ENCODE measurements around the gene ERCC6L. TPM values are rescaled to one million over a fixed set of nuclear protein-coding genes. Genes with fewer than 3 reads are reported as not detected.
A peak's percentile ranks its signal among the peaks of the same experiment; 100 is the strongest.
"Not testable (repeated sequence)": the region's sequence is repeated elsewhere in the genome, so short reads cannot be mapped to it uniquely, and the experiment has no call there.

The ERCC6L gene
- total RNA-seq, 4 donors from 2014 or later = 0.18 to 5.8 (median 0.65) TPM

GRCh38 chrX:72176981-72177380 is 61.8 kb downstream of the ERCC6L start:
- no peak overlapping the region for H3K4me3 ChIP-seq
- H3K27me3 ChIP-seq = no peaks in the 10 kb centered on the region
- H3K27ac ChIP-seq = no peak overlapping the region
- no peaks in the 10 kb centered on the region for H3K9me3 ChIP-seq
- TF ChIP-seq CTCF (IDR thresholded peaks at IDR 0.05) (no peak), POLR2A (IDR thresholded peaks at IDR 0.05) (no peak)
- no peaks in the 10 kb centered on the region for H3K4me1 ChIP-seq
- DNase-seq = no peak
- H3K36me3 ChIP-seq = no peaks in the 10 kb centered on the region

DNA sequence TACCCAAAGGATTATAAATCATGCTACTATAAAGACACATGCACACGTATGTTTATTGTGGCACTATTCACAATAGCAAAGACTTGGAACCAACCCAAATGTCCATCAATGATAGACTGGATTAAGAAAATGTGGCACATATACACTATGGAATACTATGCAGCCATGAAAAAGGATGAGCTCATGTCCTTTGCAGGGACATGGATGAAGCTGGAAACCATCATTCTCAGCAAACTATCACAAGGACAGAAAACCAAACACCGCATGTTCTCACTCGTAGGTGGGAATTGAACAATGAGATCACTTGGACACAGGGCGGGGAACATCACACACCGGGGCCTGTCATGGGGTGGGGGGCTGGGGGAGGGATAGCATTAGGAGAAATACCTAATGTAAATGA is 62.5 kb downstream of the ERCC6L start:
- H3K36me3 ChIP-seq, H3K27ac ChIP-seq, H3K4me3 ChIP-seq, H3K27me3 ChIP-seq, DNase-seq, H3K9me3 ChIP-seq, H3K4me1 ChIP-seq: not testable (repeated sequence)

- peak in 1 of 3 donors; percentile 47 for DNase-seq
- no peak overlapping the region for H3K27ac ChIP-seq
- H3K4me3 ChIP-seq = peak overlapping the region in 1 of 4 donors; percentile 8
- H3K4me1 ChIP-seq = no peaks in the 10 kb centered on the region
- H3K9me3 ChIP-seq = no peaks in the 10 kb centered on the region
- no peaks in the 10 kb centered on the region for H3K27me3 ChIP-seq
- TF ChIP-seq POLR2A (IDR thresholded peaks at IDR 0.05) (peak in 1 of 2 donors; percentile 16), CTCF (IDR thresholded peaks at IDR 0.05) (no peak)
- H3K36me3 ChIP-seq = no peaks in the 10 kb centered on the region
Observed at GRCh38 chrX:72169008-72169728, 69.7 kb downstream of the ERCC6L start.

GRCh38 chrX:72165551-72165950 is 73.3 kb downstream of the ERCC6L start:
- no peaks in the 10 kb centered on the region for H3K9me3 ChIP-seq
- TF ChIP-seq POLR2A (IDR thresholded peaks at IDR 0.05) (no peak), CTCF (IDR thresholded peaks at IDR 0.05) (no peak)
- no peak overlapping the region for H3K4me3 ChIP-seq
- H3K27me3 ChIP-seq = no peaks in the 10 kb centered on the region
- H3K36me3 ChIP-seq = no peaks in the 10 kb centered on the region
- H3K4me1 ChIP-seq = no peaks in the 10 kb centered on the region
- H3K27ac ChIP-seq = no peak overlapping the region
- DNase-seq = no peak

- TF ChIP-seq POLR2A (IDR thresholded peaks at IDR 0.05) (no peak), CTCF (IDR thresholded peaks at IDR 0.05) (no peak)
- no peaks in the 10 kb centered on the region for H3K4me1 ChIP-seq
- H3K4me3 ChIP-seq = no peak overlapping the region
- H3K27ac ChIP-seq = no peak overlapping the region
- no peak for DNase-seq
- H3K27me3 ChIP-seq = no peaks in the 10 kb centered on the region
- H3K9me3 ChIP-seq = no peaks in the 10 kb centered on the region
- H3K36me3 ChIP-seq = no peaks in the 10 kb centered on the region
Observed at GRCh38 chrX:72159769-72160168, 79.1 kb downstream of the ERCC6L start.

GRCh38 chrX:72158773-72159172 is 80.1 kb downstream of the ERCC6L start:
- TF ChIP-seq POLR2A (IDR thresholded peaks at IDR 0.05) (no peak), CTCF (IDR thresholded peaks at IDR 0.05) (no peak)
- DNase-seq = no peak
- Histone ChIP-seq H3K9me3 (no peaks in the 10 kb centered on the region), H3K27me3 (no peaks in the 10 kb centered on the region), H3K27ac (no peak overlapping the region), H3K4me3 (no peak overlapping the region), H3K36me3 (no peaks in the 10 kb centered on the region), H3K4me1 (no peaks in the 10 kb centered on the region)

Small RNA genes lying within 50 kb of the gene (small RNA-seq; reads per million reads assigned to genes)
- gene RF00019 = 0 reads per million in 2 donors

Other genes starting within 250 kb of the ERCC6L start
- 1 to 10 TPM in 3 of 4 donors, under 1 TPM in 1; 0.18 to 1.7 (median 1.4) TPM for gene RTL5, start 107.1 kb downstream of the ERCC6L start, total RNA-seq
- gene PIN4, start 57.3 kb downstream of the ERCC6L start, total RNA-seq = 10 to 100 TPM in 3 of 4 donors, 1 to 10 TPM in 1; 6.5 to 19.0 (median 11.3) TPM
- 100 to 1,000 TPM; 263 to 912 (median 486) TPM for gene RPS4X, start 38.2 kb upstream of the ERCC6L start, total RNA-seq
- not detected for gene CITED1, start 66.9 kb upstream of the ERCC6L start, total RNA-seq